Tongue (tissue), 2 donors: ENCODE data around the gene L3MBTL1. TPM values are rescaled to one million over a fixed set of nuclear protein-coding genes. Genes with fewer than 3 reads are reported as not detected.
"Not testable (repeated sequence)": the region's sequence is repeated elsewhere in the genome, so short reads cannot be mapped to it uniquely, and the experiment has no call there.

Experiments used
- DNase-seq: peaks from one replicate; pipeline ENCODE4 v3.0.0-alpha.2; 2015
- total RNA-seq: library from RNA; depleted of rRNA; stranded (reverse); fragments of >200 nt; gene quantifications from one replicate; pipeline ENCODE4 v1.2.3, GENCODE V29; 2014

Gene L3MBTL1
- total RNA-seq, 1 donor from 2014 or later = 13.4 TPM

DNA sequence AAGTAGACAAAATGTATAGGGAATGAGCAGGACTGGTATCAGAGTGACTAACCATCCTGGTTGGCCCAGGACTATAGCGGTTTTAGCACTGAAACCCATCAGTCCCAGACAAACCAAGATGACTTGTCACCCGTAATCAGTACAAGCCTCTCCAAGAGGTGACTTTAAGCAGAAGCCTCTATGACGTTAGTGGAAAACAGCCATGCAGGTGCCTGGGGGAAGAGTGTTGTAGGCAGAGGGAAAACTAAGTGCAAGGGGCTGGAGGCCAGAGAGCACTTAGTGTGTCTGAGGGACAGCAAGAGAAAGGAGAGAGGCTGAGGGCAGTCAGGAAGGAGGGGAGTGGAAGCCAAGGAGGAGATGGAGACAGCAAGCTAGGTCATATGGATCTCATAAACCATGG is 53.5 kb downstream of the L3MBTL1 start:
- no peak for DNase-seq

DNA sequence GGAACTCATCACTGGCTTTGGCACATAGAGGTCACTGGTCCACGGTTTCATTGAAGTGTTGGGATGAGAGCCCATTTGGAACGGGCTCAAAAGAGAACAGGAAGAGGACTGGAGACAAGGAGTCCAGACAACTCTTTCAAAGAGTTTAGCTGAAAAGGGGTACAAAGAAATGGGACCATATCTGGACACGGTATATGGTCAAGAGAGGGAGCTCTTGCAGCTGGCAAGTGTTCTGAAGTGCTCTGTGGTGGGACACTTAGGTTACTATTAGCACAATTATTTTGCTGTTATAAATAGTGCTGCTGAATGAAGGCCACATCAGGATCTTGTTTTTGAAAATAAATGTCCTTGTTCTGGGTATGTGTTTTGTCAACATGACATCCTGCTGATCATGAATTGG is 55.9 kb downstream of the L3MBTL1 start:
- no peak for DNase-seq

DNA sequence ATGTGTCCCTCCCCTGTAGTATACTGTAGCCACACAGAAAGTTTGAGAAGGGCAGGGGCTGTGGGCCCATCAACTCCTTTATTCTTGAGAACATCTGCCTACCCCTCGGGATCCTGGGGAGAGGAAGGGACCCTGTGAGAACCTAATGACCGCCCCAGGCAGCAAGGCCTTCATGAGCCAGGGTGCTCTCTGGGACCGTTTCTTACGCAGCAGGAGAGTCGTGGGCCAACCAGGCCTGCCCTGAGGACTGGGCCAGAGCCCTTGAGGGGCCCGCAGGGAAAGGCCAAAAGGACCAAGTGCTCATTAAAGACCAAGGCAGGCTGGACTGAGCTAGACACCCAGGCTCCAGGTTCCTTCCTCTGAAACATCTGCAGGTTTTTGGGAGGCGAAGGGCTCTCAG is 56.5 kb downstream of the L3MBTL1 start:
- no peak for DNase-seq

DNA sequence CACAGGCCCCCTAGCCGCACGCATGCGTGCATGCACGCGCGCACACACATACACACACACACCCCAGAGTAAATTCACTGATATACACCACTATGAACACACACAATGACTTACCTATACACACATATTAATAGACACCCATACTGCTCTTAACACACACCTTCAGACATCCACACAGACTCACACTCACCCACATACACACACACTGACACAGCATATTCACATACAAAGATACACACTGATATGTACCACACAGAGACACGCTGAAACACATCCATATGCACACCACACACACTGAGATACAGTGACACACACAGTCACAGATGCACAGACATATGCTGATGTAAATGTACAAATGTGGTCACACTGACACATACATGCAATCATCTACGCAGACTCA is 57.0 kb downstream of the L3MBTL1 start:
- no peak for DNase-seq

DNA sequence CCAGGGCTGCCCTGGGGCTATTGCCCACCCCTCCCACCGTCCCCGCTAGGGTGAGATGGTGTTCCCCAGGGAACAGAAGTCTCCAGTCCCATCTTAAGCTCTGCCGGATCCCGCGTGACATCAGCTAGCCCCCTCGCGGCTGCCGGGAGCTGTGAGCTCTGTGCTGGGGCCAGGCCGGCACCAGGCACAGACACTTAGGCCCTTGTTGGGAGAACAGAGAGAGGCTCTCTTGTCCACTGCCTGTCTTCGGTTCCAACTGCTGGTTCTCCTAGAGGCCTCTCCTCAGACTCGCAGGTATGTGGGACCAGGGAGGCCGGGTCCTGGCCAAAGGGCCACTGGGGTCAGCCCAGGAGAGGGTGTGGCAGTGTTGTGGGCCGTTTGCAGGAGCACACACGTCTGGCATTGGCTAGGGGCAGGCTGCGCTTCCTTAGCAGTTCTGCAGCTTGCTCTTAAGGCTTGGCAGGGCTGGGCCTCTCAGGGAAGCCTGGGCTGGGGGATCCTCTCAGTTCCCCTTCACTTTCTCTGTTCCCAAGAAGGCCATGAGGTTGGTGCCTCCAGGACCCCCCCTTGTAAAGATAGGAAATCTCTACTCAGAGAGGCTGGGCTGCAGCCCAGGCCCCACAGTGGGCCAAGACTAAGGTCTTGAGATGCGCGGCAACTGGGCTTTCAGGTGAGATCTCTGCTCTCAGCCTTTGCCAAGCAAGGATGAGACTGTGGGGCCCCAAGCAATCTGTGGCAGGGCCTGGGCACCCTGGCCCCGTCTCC is 57.7 kb downstream of the L3MBTL1 start:
- DNase-seq = no peak

DNA sequence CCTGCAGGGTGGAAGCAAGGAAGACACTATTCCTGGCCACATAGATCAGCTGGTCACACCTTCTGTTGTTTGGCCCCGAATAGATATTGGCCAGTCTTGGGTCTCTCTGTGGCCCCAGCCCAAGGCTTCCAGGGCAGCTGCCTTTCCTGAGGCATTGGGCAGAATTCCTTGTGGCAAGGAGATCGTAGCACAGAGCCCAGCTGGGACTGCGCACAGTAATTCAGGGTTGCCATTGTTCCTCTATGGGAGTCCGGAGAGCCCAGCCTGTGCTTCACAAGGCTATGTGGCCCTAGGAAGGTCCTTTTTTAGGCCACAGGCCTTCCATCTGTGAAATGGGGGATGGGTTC is 58.2 kb downstream of the L3MBTL1 start:
- DNase-seq = no peak

DNA sequence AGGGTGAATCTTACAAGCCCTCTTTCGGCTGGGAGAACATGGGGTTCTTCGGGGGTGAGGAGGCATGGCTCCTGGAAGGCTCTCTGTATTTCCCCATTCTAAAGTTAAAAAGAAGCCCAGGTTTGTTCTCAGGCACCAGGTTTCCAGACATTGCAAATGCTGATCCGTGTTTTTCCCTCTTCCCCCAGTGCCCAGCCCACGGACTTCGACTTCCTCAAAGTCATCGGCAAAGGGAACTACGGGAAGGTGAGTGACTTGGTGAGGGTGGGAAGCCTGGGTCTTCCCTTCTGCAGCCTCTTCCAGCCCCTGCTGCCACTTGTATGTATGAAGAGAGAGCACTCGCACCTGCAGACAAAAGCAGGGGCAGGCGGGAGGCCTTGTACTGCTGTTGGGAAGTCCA is 60.0 kb downstream of the L3MBTL1 start:
- DNase-seq = no peak

DNA sequence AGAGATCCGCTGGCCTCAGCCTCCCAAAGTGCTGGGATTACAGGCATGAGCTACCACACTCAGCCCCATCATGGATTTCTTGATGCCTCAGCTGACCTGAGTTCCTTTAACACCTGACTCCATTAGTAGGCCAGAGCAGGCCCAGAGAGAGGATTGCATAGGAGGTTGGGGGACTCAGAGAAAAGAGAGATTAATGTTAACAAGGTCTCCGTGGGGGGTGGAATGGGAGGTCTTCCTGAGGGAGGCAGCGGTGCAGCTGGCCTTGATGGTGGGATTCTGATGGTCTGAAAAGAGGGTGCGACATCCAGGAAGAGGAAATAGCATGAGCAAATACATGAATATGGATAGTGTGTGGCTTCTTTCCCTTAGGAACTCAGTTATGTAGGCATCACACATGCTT is 61.2 kb downstream of the L3MBTL1 start:
- DNase-seq = no peak

DNA sequence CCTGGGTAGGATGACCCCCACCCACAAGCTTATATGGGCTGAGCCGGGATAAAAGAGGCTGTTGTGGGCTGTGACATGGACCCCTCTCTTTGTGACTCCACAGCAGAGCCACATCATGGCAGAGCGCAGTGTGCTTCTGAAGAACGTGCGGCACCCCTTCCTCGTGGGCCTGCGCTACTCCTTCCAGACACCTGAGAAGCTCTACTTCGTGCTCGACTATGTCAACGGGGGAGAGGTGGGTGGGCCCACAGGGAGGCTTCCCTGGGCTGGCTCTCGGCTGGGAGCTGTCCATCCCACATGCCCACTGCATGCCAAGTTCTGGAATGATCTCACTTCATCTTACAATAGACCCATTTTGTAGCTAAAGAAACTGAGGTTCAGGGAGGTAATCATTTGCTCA is 61.8 kb downstream of the L3MBTL1 start:
- no peak for DNase-seq

DNA sequence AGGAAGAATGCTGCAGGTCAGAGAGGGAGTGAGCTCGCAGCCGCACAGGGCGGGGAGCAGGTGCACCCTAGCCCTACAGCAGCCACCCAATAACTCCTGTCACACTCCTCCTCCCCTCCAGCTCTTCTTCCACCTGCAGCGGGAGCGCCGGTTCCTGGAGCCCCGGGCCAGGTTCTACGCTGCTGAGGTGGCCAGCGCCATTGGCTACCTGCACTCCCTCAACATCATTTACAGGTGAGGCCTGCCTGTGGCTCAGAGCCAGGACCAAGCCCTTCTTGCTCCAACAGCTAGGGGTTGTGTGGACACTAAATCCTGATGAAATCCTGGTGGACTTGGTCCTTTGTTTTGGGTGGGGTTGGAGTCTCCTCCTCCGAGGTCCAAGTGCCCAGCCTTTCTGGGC is 63.0 kb downstream of the L3MBTL1 start:
- no peak for DNase-seq

DNA sequence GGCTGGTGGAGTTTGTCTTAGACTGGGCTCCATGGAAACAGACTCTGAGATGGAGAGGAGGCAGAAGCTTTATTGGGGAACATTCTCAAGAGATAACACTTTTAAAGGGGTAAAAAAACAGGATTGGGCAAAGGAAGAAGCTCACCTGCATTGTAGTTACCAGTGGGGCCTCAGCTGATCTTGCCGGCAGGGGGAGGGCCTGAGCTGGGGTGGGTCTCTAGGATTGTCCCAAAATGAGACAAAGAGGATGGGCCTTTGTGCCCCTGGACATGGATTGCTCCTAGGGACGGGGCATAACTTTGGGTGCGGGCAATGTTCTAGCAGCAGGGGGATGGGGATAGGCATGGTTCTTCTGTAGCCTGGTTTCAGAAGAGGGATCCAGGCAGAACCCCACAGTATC is 63.8 kb downstream of the L3MBTL1 start:
- DNase-seq = no peak

DNA sequence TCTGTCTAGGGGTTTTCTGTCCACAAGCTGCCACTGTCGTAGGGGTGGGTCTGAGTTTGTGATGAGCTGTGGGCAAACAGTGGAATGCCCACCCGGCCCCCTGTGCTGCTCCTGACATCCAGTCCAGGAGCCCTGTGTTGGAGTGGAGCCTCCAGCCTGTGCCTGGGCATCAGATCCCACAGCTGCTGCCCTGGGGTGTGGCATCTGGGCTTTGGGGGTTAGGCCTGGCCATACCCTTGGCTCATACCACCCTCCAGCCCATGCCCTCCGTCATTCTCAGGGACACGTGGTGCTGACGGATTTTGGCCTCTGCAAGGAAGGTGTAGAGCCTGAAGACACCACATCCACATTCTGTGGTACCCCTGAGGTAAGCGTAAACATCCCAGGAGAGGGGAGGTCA is 64.3 kb downstream of the L3MBTL1 start:
- DNase-seq = no peak

DNA sequence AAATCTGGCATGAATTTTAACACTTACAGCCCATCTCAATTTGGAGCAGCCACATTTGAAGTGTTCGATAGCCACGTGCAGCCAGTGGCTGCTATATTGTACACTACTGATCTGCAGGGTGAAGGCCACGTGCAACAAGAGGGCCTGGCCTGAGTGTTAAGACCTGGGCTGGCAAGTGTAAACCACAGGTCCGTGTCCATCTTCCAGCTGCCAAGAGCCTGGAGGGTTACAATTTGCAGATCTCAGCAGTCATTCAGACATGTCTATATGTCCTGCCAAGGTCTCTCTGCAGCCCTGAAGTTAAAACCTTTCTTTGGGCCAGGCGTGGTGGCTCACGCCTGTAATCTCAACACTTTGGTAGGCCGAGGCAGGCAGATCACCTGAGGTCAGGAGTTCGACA is 65.4 kb downstream of the L3MBTL1 start:
- no peak for DNase-seq

DNA sequence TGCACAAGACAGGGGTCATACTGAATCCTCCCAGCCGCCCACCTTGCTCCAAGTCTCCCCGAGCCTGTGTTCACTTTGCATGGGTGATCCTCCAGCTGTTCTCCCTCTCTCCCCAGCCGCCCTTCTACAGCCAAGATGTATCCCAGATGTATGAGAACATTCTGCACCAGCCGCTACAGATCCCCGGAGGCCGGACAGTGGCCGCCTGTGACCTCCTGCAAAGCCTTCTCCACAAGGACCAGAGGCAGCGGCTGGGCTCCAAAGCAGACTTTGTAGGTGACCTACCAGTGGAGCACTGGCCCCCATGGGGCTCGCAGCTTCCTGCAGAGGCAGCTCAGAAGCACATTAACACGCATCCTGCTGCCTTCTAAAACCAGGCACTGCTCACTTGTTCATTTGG is 68.6 kb downstream of the L3MBTL1 start:
- DNase-seq = no peak

DNA sequence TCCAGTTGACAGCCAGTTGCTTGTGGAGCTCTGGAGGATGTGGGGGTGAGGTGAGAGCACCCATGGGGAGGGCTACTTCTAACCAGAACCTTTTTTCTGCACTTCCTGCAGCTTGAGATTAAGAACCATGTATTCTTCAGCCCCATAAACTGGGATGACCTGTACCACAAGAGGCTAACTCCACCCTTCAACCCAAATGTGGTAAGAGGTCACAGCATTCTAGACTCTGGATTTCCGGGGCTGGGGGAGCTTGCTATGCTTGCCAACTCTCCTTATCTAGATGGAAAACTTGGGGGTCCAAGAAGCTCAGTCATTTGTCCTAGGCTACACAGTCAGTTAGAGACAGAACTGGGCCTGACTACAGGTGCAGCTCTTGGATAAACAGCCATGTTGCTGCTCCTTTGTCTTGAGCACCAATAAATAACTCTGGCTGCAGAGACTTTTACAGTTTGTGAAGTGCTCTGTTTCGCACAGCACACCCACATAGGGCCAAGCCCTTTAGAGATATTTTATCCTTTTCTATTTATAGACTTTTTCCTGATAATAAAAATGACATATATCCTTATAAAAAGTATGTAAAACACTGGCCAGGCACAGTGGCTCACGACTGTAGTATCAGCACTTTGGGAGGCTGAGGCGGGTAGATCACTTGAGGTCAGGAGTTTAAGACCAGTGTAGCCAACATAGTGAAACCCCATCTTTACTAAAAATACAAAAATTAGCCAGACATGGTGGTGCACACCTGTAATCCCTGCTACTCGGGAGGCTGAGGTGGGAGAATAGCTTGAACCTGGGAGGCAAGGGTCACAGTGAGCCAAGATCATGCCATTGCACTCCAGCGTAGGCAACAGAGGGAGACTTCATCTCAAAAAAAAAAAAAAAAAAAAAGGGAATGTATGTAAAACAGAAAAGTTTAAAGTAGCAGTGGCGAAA is 72.6 kb downstream of the L3MBTL1 start:
- DNase-seq = no peak

DNA sequence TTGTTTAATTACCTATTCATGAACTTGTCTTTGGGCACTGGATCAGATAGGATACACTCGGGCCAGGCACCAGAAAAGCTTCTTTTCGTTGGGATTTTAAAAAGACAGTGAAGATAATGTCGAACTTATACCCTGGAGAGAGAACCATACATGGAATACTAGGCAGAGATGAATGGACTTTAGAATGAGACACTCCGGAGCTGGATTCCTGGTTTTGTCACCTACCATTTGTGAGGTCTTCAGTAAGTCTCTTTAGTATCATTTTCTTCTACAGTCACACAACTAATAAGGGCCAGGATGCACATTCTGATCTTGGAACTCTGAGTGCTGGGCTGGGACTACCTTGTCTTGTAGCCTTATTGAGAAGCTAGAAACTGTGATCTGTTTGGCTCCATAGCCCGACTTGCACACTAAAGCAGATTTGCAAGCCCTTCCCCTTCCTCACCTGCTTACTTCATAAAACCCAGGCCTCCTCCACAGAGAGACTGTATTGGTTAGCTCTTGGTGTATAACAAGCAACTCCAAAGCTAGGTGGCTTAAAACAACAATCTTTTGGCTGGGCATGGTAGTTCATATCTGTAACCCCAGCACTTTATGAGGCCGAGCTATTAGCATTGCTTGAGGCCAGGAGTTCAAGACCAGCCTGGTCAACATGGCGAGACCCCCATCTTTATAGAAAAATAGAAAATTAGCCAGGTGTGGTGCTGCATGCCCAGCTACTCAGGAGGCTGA is 75.8 kb downstream of the L3MBTL1 start:
- no peak for DNase-seq

DNA sequence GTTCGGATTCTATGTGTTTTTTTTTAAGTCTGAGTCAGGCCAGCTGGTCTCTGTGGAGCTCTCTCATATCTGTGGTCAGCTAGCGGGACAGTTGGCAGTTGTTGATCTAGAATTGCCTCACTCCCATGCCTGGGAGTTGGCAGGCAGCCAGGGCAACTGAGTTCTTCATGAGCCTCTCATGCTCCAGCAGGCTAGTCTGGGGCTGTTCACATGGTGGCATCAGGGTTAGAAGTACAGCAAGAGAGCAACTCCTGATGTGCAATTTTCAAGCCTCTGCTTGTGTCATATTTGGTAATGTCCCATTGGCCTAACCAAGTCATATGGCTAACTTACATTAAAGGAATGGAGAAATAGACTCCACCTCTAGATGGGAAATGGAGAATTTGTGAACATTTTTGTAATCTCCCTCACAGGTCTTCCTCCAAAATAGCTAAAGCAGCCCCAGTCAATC is 76.5 kb downstream of the L3MBTL1 start:
- peak; percentile 54 for DNase-seq

DNA sequence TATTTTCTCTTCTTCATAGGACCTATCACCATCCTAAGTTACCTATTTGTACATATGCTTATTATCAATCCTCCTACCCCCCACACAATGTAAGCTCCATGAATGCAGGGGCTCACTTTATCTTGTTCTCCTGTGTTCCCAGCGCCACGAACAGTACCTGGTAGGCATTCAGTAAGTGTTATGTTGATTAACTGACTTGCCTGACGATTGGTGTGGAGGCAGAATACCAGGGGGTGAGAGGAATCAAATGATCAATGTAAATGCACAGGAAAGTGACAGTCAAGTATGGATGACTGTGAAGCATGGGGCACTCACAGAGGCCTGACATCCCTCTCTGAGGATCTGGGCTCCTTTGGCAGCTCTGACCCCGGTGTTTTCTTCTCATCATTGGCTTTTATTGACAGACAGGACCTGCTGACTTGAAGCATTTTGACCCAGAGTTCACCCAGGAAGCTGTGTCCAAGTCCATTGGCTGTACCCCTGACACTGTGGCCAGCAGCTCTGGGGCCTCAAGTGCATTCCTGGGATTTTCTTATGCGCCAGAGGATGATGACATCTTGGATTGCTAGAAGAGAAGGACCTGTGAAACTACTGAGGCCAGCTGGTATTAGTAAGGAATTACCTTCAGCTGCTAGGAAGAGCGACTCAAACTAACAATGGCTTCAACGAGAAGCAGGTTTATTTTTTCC is 77.1 kb downstream of the L3MBTL1 start:
- DNase-seq = no peak

DNA sequence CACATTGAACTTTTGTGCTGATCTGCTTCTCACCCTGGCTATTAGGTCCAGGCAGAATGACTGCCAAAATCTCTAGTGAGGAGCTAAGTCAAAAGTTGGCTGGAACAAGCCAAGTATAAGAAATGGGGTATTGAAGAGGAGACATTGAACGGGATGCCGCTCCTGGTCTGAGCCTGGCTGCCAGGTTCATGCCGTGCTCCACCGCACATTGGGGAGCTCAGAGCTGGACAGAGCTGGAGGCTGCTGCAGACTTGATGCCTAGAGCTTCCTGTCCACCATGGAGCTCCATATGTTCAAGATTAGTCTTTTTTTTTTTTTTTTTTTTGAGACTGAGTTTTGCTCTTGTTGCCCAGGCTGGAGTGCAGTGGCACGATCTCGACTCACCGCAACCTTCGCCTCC is 79.1 kb downstream of the L3MBTL1 start:
- DNase-seq = no peak

DNA sequence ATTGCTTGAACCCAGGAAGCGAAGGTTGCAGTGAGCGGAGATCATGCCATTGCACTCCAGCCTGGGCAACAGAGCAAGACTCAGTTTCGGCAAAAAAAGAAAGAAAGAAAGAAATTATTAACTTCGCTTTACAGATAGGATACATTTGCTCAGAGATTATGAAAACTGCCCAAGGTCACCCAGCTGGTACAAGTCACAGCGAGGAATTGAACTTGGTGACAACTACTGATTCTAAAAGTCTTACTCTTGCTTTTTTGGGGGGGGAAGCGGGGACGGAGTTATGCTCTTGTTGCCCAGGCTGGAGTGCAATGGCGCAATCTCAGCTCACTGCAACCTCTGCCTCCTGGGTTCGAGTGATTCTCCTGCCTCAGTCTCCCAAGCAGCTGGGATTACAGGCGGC is 81.0 kb downstream of the L3MBTL1 start:
- DNase-seq = not testable (repeated sequence)

DNA sequence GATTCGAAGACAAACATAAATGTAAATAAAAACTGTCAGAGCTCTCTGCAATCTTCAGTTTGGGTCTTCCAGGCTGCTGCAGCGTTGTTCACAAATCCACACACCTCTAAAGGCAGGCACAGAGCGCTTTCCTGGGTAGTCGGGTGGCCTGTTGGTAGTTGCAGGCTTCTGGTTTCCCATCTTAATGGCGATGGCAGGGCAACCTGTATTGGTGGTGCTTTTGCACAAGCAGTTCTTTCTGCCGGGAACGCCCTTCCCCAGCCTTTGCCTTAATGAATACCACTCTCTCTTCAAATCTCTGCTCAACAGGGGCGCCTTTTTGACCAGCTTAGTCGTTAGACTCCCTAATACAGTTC is 82.5 kb downstream of the L3MBTL1 start:
- peak; percentile 46 for DNase-seq
